ENCODE data around the gene UGT1A8. TPM values are rescaled to one million over a fixed set of nuclear protein-coding genes. Genes with fewer than 3 reads are reported as not detected.

The UGT1A8 gene
- total and polyA plus RNA-seq, 2 experiments from 2014 or later = 0.45 TPM; not detected in 1

DNA sequence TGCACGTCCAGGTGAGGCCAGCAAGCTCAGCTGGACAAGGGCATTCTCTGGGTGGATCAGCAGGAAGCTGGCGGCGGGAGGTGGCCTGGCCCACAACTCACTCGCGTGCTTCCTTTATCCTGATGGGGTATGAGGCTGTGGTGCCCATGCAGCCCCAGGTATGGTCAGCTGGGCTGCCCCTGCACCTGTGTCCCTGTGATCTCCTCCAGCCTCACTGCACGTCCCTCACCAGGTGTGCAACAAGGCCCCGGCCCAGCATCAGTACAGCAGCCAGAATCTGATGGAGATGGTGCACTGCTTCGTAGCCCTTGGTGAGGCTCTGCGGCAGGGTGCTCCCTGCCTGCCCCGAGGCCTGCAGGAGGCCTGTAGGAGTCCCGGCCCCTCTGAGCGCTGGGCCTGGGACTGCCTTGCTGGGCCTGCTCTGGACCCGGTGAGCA lies 178.3 kb downstream of the UGT1A8 start (continued):
- TF ChIP-seq, protein P1, sequence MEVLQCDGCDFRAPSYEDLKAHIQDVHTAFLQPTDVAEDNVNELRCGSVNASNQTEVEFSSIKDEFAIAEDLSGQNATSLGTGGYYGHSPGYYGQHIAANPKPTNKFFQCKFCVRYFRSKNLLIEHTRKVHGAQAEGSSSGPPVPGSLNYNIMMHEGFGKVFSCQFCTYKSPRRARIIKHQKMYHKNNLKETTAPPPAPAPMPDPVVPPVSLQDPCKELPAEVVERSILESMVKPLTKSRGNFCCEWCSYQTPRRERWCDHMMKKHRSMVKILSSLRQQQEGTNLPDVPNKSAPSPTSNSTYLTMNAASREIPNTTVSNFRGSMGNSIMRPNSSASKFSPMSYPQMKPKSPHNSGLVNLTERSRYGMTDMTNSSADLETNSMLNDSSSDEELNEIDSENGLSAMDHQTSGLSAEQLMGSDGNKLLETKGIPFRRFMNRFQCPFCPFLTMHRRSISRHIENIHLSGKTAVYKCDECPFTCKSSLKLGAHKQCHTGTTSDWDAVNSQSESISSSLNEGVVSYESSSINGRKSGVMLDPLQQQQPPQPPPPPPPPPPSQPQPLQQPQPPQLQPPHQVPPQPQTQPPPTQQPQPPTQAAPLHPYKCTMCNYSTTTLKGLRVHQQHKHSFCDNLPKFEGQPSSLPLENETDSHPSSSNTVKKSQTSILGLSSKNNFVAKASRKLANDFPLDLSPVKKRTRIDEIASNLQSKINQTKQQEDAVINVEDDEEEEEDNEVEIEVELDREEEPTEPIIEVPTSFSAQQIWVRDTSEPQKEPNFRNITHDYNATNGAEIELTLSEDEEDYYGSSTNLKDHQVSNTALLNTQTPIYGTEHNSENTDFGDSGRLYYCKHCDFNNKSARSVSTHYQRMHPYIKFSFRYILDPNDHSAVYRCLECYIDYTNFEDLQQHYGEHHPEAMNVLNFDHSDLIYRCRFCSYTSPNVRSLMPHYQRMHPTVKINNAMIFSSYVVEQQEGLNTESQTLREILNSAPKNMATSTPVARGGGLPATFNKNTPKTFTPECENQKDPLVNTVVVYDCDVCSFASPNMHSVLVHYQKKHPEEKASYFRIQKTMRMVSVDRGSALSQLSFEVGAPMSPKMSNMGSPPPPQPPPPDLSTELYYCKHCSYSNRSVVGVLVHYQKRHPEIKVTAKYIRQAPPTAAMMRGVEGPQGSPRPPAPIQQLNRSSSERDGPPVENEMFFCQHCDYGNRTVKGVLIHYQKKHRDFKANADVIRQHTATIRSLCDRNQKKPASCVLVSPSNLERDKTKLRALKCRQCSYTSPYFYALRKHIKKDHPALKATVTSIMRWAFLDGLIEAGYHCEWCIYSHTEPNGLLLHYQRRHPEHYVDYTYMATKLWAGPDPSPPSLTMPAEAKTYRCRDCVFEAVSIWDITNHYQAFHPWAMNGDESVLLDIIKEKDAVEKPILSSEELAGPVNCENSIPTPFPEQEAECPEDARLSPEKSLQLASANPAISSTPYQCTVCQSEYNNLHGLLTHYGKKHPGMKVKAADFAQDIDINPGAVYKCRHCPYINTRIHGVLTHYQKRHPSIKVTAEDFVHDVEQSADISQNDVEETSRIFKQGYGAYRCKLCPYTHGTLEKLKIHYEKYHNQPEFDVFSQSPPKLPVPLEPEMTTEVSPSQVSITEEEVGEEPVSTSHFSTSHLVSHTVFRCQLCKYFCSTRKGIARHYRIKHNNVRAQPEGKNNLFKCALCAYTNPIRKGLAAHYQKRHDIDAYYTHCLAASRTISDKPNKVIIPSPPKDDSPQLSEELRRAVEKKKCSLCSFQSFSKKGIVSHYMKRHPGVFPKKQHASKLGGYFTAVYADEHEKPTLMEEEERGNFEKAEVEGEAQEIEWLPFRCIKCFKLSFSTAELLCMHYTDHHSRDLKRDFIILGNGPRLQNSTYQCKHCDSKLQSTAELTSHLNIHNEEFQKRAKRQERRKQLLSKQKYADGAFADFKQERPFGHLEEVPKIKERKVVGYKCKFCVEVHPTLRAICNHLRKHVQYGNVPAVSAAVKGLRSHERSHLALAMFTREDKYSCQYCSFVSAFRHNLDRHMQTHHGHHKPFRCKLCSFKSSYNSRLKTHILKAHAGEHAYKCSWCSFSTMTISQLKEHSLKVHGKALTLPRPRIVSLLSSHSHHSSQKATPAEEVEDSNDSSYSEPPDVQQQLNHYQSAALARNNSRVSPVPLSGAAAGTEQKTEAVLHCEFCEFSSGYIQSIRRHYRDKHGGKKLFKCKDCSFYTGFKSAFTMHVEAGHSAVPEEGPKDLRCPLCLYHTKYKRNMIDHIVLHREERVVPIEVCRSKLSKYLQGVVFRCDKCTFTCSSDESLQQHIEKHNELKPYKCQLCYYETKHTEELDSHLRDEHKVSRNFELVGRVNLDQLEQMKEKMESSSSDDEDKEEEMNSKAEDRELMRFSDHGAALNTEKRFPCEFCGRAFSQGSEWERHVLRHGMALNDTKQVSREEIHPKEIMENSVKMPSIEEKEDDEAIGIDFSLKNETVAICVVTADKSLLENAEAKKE (CRISPR knock-in tag; IDR thresholded peaks at IDR 0.05) = no peak
- TF ChIP-seq CREB1 (CRISPR knock-in tag; IDR thresholded peaks at IDR 0.05; ENCODE audit: low read depth) (no peak), EZH2phosphoT487 (IDR thresholded peaks at IDR 0.05; ENCODE audit: unreplicated experiment) (no peak), POLR2AphosphoS5 (IDR thresholded peaks at IDR 0.05; ENCODE audit: low read depth) (no peak), NANOG (IDR thresholded peaks at IDR 0.05; ENCODE audit: borderline replicate concordance) (no peak), CTCF (conservative IDR thresholded peaks at IDR 0.05; ENCODE audit: low read depth in 2 of 2) (no peak), ZNF331 (CRISPR knock-in tag; IDR thresholded peaks at IDR 0.05; ENCODE audit: low read depth) (no peak), STAT1 (IDR thresholded peaks at IDR 0.05; ENCODE audit: unreplicated experiment) (no peak), EZH2 (IDR thresholded peaks at IDR 0.05; ENCODE audit: low read depth, unreplicated experiment) (no peak)
